ENCODE results near the gene VWDE. TPM values are rescaled to one million over a fixed set of nuclear protein-coding genes. Genes with fewer than 3 reads are reported as not detected.

VWDE gene
- total and polyA plus RNA-seq, 7 donors: 0.05 TPM; not detected in 6

DNA sequence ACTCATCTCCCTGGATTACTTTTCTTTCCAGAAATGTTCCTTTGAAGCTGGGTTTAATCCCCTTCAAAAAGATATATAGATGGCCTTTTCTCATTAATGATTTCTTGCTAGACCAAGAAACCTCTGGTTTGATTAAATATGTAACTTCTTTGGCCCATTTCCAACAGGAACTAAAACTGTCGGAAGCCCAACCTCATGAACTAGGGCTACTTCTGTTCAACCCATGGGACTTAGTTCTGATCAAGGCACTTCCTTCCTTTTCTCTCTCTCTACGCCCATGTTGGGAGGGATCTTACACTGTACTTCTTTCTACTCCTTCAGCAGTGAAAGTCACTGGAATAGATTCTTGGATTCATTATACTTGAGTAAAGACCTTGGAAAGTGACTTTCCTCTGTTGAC lies 109.0 kb downstream of the VWDE start:
- intact Hi-C loops (cut with DNase I): no loop called here
- Histone ChIP-seq H3K4me3 (no peak overlapping the region), H3K36me3 (ENCODE audit: insufficient read depth in 1 of 2, low read depth in 1 of 2) (no peaks in the 10 kb centered on the region), H3K4me1 (no peaks in the 10 kb centered on the region), H3K27ac (no peak overlapping the region), H3K9me3 (no peaks in the 10 kb centered on the region), H3K27me3 (ENCODE audit: insufficient read depth in 3 of 3, low read length in 2 of 3) (peaks cover 0 to 1% (median 0%) of the 10 kb centered on the region in 3 donors)
- WGBS, 3 donors: 42 to 55% (median 54%) methylated on average over 2 of the region's 2 CpGs
- no peak for DNase-seq
- ATAC-seq: no peak
- no peak for TF ChIP-seq CTCF (IDR thresholded peaks at IDR 0.05)

GRCh38 chr7:12291870-12292269 lies 111.8 kb downstream of the VWDE start:
- H3K4me1 ChIP-seq: no peaks in the 10 kb centered on the region
- H3K4me3 ChIP-seq: no peak overlapping the region
- intact Hi-C loops (cut with DNase I): no loop called here
- H3K9me3 ChIP-seq: no peaks in the 10 kb centered on the region
- H3K36me3 ChIP-seq (ENCODE audit: insufficient read depth in 1 of 2, low read depth in 1 of 2): no peaks in the 10 kb centered on the region
- DNase-seq (no peak), ATAC-seq (no peak)
- 79 to 88% (median 81%) methylated on average over 1 of the region's 1 CpG for whole genome bisulfite sequencing, 3 donors
- TF ChIP-seq CTCF (IDR thresholded peaks at IDR 0.05): no peak
- no peak overlapping the region for H3K27ac ChIP-seq
- peaks cover 0 to 1% (median 0%) of the 10 kb centered on the region in 3 donors for H3K27me3 ChIP-seq (ENCODE audit: insufficient read depth in 3 of 3, low read length in 2 of 3)

DNA sequence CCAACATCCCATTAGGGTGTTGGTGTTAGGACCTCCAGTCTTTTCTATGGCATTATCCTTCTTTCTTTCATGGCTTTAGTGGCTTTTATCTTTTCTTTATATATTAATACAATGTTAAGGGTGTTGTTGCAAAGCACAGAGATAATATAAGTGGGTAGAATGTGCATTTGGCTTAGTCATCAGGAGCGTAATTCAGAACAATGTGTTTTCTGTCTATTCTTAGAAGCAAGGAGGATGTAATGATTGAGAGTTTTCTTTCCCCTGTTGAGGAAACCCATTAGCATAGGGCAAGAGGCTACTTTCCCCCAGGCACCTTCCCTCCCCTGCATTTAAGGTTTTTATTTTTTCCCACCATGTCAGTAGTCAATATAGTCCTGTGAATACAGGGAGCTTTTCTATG lies 112.9 kb downstream of the VWDE start:
- Histone ChIP-seq H3K4me1 (no peaks in the 10 kb centered on the region), H3K27ac (no peak overlapping the region), H3K27me3 (ENCODE audit: insufficient read depth in 3 of 3, low read length in 2 of 3) (no peaks in the 10 kb centered on the region), H3K9me3 (no peaks in the 10 kb centered on the region), H3K4me3 (no peak overlapping the region), H3K36me3 (ENCODE audit: insufficient read depth in 1 of 2, low read depth in 1 of 2) (no peaks in the 10 kb centered on the region)
- no peak for TF ChIP-seq CTCF (IDR thresholded peaks at IDR 0.05)
- DNase-seq (no peak), ATAC-seq (no peak)
- 88 to 96% (median 93%) methylated on average over 1 of the region's 1 CpG for WGBS, 3 donors
- intact Hi-C loops (cut with DNase I): no loop called here

DNA sequence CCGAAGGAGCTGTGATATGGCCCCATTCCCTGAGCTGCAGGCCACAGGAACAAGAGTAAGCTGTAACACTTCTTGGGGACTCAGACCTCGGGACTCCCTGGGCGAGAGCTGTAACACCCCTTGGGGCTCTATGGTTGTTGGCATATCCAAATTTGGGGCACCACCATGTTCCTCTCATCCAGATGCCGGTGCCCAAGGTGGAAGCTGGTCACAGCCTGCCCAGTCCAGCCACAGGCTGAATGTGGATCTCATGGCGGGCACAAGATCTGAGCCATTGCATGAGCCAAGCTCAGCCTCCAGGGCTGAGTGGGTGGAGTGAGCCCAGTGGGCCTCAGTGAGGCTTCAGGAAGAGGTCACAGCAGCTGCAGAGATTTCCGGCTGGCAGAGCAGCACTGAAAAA lies 113.7 kb downstream of the VWDE start:
- Histone ChIP-seq H3K36me3 (ENCODE audit: insufficient read depth in 1 of 2, low read depth in 1 of 2) (no peaks in the 10 kb centered on the region), H3K9me3 (no peaks in the 10 kb centered on the region), H3K27me3 (ENCODE audit: insufficient read depth in 3 of 3, low read length in 2 of 3) (no peaks in the 10 kb centered on the region), H3K4me1 (no peaks in the 10 kb centered on the region), H3K27ac (no peak overlapping the region), H3K4me3 (no peak overlapping the region)
- TF ChIP-seq CTCF (IDR thresholded peaks at IDR 0.05): no peak
- ATAC-seq (no peak), DNase-seq (no peak)
- intact Hi-C loops (cut with DNase I): no loop called here
- WGBS, 3 donors: 71 to 81% (median 73%) methylated on average over 6 of the region's 6 CpGs

GRCh38 chr7:12287901-12288300 lies 115.8 kb downstream of the VWDE start:
- Histone ChIP-seq H3K9me3 (no peaks in the 10 kb centered on the region), H3K27me3 (ENCODE audit: insufficient read depth in 3 of 3, low read length in 2 of 3) (no peaks in the 10 kb centered on the region), H3K4me3 (no peak overlapping the region), H3K27ac (no peak overlapping the region), H3K36me3 (ENCODE audit: insufficient read depth in 1 of 2, low read depth in 1 of 2) (no peaks in the 10 kb centered on the region), H3K4me1 (no peaks in the 10 kb centered on the region)
- TF ChIP-seq CTCF (IDR thresholded peaks at IDR 0.05): no peak
- no peak for ATAC-seq
- intact Hi-C loops (cut with DNase I): no loop called here
- no peak for DNase-seq
- 30 to 50% (median 39%) methylated on average over 1 of the region's 1 CpG for WGBS, 3 donors
